ENCODE data around the gene CACNA1D. TPM values are rescaled to one million over a fixed set of nuclear protein-coding genes. Genes with fewer than 3 reads are reported as not detected.

CACNA1D gene
- total RNA-seq, 1 experiment from 2014 or later, result 1.1 TPM

DNA sequence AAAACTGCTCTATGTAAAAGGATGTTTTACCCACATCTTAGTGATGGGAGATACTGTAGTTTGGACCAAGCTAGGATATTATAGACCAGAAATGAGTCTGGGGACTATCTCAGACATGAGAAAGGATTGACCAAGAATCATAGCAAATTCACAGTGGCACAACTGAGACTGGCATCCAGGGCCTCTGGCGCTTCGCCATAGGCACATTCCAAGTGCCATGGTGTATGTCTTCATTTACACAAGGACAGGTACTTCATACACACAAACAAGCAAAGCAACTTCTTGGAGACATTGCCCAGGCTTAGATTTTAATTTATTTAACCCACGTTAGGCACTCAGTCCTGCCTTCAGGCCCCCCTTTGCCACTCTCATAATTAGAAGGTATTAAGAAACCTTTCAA is 28.9 kb downstream of the CACNA1D start:
- no peak for TF ChIP-seq EZH2 (IDR thresholded peaks at IDR 0.05)
- TF ChIP-seq ELF1 (IDR thresholded peaks at IDR 0.05; ENCODE audit: borderline replicate concordance, low read depth), result no peak
- no peak for TF ChIP-seq JUND (IDR thresholded peaks at IDR 0.05)
- H3K4me3 ChIP-seq (replicated peaks in 1 of 2; ENCODE audit: low read depth in 1 of 2, low read length in 2 of 2), result no peak overlapping the region
- peaks cover 10% of the 10 kb centered on the region; the same call in 1 of the 2 replicates for H3K27me3 ChIP-seq (ENCODE audit: insufficient read depth, low read length)
- H3K4me2 ChIP-seq (ENCODE audit: low read length), result no peak overlapping the region
- CTCF ChIA-PET, result no interaction called here
- POLR2A ChIA-PET, result no interaction called here
- H3K9me3 ChIP-seq (ENCODE audit: control insufficient read depth in 1 of 2, insufficient read depth in 1 of 2, low read depth in 1 of 2, low read length in 2 of 2), result no peaks in the 10 kb centered on the region
- ATAC-seq (no peak), DNase-seq (ENCODE audit: low read depth, low spot score) (no peak)
- no peaks in the 10 kb centered on the region for H3K4me1 ChIP-seq (ENCODE audit: control insufficient read depth in 1 of 2, insufficient read depth in 2 of 2, low read length in 2 of 2)
- no peak overlapping the region for H2AFZ ChIP-seq (ENCODE audit: low read depth, low read length, poor library complexity, severe bottlenecking)
- no peak overlapping the region for H3K27ac ChIP-seq (ENCODE audit: low read depth, low read length)
- H3K9ac ChIP-seq (ENCODE audit: low read length), result no peak overlapping the region
- H3K79me2 ChIP-seq (ENCODE audit: insufficient read depth, low read length), result no peaks in the 10 kb centered on the region
- no TSS peak for BruUV-seq (replicated peaks)
- no peaks in the 10 kb centered on the region for H4K20me1 ChIP-seq (ENCODE audit: insufficient read depth)
- RAD21 ChIA-PET (ENCODE audit: low non-redundant PET in 1 of 2, low total read pairs in 2 of 2, uncharacterized antibody in 2 of 2, unreplicated experiment in 2 of 2), result no interaction called here
- intact Hi-C loops (cut with micrococcal nuclease), result no loop called here
- H3K36me3 ChIP-seq (ENCODE audit: control insufficient read depth in 1 of 2, insufficient read depth in 2 of 2, low read length in 2 of 2), result no peaks in the 10 kb centered on the region
- no peaks in the 10 kb centered on the region for H3K9me2 ChIP-seq (ENCODE audit: insufficient read depth)

DNA sequence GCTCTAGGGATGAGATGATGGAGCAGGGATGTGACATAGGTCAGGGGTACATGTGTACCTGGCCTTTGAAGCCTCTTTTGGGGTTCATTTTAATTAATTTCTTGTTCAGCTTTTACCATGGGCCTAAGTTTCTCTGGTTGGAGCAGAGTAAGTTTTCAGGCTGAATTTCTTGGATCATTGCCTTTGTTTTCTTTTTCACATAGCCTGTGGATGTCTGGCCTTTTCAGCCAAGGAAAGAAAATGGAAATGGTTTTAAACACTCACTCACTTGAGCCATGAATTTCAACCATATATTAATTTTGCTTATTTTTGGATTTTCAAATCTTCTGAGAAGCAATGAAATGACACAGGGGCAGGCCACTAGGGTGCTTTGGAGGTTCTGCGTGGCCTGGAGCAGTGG is 30.2 kb downstream of the CACNA1D start:
- ChIA-PET POLR2A (no interaction called here), RAD21 (ENCODE audit: low non-redundant PET in 1 of 2, low total read pairs in 2 of 2, uncharacterized antibody in 2 of 2, unreplicated experiment in 2 of 2) (no interaction called here), CTCF (no interaction called here)
- TF ChIP-seq FOSL1 (IDR thresholded peaks at IDR 0.05; ENCODE audit: low read depth) (no peak), ZFX (IDR thresholded peaks at IDR 0.05) (no peak), EGR1 (IDR thresholded peaks at IDR 0.05; ENCODE audit: low read depth) (no peak), TCF7L2 (IDR thresholded peaks at IDR 0.05; ENCODE audit: borderline replicate concordance, extremely low read depth, insufficient read depth, insufficient read length) (no peak), CBX3 (IDR thresholded peaks at IDR 0.05; ENCODE audit: low read depth) (no peak), SRF (IDR thresholded peaks at IDR 0.05; ENCODE audit: low read depth) (no peak), EZH2phosphoT487 (IDR thresholded peaks at IDR 0.05; ENCODE audit: borderline replicate concordance) (no peak)
- TF ChIP-seq, protein P1, sequence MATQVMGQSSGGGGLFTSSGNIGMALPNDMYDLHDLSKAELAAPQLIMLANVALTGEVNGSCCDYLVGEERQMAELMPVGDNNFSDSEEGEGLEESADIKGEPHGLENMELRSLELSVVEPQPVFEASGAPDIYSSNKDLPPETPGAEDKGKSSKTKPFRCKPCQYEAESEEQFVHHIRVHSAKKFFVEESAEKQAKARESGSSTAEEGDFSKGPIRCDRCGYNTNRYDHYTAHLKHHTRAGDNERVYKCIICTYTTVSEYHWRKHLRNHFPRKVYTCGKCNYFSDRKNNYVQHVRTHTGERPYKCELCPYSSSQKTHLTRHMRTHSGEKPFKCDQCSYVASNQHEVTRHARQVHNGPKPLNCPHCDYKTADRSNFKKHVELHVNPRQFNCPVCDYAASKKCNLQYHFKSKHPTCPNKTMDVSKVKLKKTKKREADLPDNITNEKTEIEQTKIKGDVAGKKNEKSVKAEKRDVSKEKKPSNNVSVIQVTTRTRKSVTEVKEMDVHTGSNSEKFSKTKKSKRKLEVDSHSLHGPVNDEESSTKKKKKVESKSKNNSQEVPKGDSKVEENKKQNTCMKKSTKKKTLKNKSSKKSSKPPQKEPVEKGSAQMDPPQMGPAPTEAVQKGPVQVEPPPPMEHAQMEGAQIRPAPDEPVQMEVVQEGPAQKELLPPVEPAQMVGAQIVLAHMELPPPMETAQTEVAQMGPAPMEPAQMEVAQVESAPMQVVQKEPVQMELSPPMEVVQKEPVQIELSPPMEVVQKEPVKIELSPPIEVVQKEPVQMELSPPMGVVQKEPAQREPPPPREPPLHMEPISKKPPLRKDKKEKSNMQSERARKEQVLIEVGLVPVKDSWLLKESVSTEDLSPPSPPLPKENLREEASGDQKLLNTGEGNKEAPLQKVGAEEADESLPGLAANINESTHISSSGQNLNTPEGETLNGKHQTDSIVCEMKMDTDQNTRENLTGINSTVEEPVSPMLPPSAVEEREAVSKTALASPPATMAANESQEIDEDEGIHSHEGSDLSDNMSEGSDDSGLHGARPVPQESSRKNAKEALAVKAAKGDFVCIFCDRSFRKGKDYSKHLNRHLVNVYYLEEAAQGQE (IDR thresholded peaks at IDR 0.05; ENCODE audit: low read depth), result no peak
- Histone ChIP-seq H3K9me2 (ENCODE audit: insufficient read depth) (no peaks in the 10 kb centered on the region), H3K79me2 (ENCODE audit: insufficient read depth, low read length) (no peaks in the 10 kb centered on the region), H3K9me3 (ENCODE audit: control insufficient read depth in 1 of 2, insufficient read depth in 1 of 2, low read depth in 1 of 2, low read length in 2 of 2) (no peaks in the 10 kb centered on the region), H3K27me3 (ENCODE audit: insufficient read depth, low read length) (peaks cover 18% of the 10 kb centered on the region; the same call in 1 of the 2 replicates), H2AFZ (ENCODE audit: low read depth, low read length, poor library complexity, severe bottlenecking) (no peak overlapping the region), H3K27ac (ENCODE audit: low read depth, low read length) (no peak overlapping the region), H3K4me3 (replicated peaks in 1 of 2; ENCODE audit: low read depth in 1 of 2, low read length in 2 of 2) (no peak overlapping the region), H3K36me3 (ENCODE audit: control insufficient read depth in 1 of 2, insufficient read depth in 2 of 2, low read length in 2 of 2) (no peaks in the 10 kb centered on the region), H3K4me2 (ENCODE audit: low read length) (no peak overlapping the region), H3K4me1 (ENCODE audit: control insufficient read depth in 1 of 2, insufficient read depth in 2 of 2, low read length in 2 of 2) (no peaks in the 10 kb centered on the region), H3K9ac (ENCODE audit: low read length) (no peak overlapping the region), H4K20me1 (ENCODE audit: insufficient read depth) (no peaks in the 10 kb centered on the region)
- intact Hi-C loops (cut with micrococcal nuclease), result no loop called here
- no TSS peak for BruUV-seq (replicated peaks)
- ATAC-seq, result no peak
- DNase-seq (ENCODE audit: low read depth, low spot score), result no peak

Data from HCT116 (cell line).